ENCODE results near the gene FBXO48. TPM values are rescaled to one million over a fixed set of nuclear protein-coding genes. Genes with fewer than 3 reads are reported as not detected.
"Not testable (repeated sequence)": the region's sequence is repeated elsewhere in the genome, so short reads cannot be mapped to it uniquely, and the experiment has no call there.

The FBXO48 gene
- total RNA-seq, 6 experiments from 2014 or later = 0.82 to 1.5 (median 1.2) TPM

DNA sequence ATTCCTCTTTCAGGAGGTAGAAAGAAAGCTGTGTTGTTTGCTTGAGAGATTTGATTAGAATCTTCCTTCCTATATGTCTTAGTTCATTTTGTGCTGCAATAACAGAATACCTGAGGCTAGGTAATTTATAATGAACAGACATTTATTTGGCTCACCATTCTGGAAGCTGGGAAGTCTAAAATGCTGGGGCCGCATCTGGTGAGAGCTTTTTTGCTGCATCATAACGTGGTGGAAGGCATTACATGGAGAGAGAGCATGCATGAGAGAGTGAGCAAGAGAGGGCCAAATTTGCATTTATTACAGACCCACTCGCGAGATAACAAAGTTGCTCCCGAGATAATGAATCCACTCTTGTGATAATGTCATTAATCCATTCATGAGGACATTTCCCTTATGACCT is 34.7 kb upstream of the FBXO48 start:
- WGBS (ENCODE audit: insufficient coverage, low coverage, low lambda C conversion rate, missing lambda C conversion rate) = 60% methylated on average over 5 of the region's 5 CpGs
- intact Hi-C loops (cut with DNase I) = no loop called here
- Histone ChIP-seq H3K36me3 (no peaks in the 10 kb centered on the region), H3K4me1 (peaks cover 0 to 24% (median 8%) of the 10 kb centered on the region in 4 donors), H3K27ac (no peak overlapping the region), H3K9me3 (no peaks in the 10 kb centered on the region), H3K4me3 (no peak overlapping the region), H3K27me3 (no peaks in the 10 kb centered on the region)
- ATAC-seq (no peak), DNase-seq (no peak)
- TF ChIP-seq, protein P1, sequence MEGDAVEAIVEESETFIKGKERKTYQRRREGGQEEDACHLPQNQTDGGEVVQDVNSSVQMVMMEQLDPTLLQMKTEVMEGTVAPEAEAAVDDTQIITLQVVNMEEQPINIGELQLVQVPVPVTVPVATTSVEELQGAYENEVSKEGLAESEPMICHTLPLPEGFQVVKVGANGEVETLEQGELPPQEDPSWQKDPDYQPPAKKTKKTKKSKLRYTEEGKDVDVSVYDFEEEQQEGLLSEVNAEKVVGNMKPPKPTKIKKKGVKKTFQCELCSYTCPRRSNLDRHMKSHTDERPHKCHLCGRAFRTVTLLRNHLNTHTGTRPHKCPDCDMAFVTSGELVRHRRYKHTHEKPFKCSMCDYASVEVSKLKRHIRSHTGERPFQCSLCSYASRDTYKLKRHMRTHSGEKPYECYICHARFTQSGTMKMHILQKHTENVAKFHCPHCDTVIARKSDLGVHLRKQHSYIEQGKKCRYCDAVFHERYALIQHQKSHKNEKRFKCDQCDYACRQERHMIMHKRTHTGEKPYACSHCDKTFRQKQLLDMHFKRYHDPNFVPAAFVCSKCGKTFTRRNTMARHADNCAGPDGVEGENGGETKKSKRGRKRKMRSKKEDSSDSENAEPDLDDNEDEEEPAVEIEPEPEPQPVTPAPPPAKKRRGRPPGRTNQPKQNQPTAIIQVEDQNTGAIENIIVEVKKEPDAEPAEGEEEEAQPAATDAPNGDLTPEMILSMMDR (IDR thresholded peaks at IDR 0.05) = no peak
- no peak for TF ChIP-seq POLR2A (IDR thresholded peaks at IDR 0.05)

DNA sequence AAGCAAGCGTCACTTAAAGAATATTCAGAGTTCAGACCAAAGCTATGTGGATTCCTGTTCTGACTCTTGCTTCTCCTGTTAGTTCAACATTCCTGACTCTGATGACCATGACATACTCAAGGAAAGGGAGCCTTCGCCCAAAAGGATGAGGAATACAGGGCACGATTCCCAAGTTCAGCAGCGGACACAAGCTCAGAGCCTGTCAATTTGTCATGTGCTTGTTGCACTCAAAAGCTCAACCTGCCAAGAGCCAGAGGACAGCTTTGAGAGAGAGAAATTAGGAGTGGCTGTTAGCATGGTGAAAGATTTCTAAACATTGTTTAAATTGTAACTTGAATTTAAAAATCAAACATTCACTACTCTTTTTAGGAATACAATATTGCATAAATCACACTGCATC is 33.6 kb upstream of the FBXO48 start:
- ATAC-seq (peak; percentile 67 to 85 (median 80)), DNase-seq (peak in 1 of 3 donors; percentile 66)
- Histone ChIP-seq H3K36me3 (no peaks in the 10 kb centered on the region), H3K27me3 (no peaks in the 10 kb centered on the region), H3K4me1 (peaks cover 0 to 24% (median 8%) of the 10 kb centered on the region in 4 donors), H3K4me3 (no peak overlapping the region), H3K27ac (peak overlapping the region in 2 of 3 donors; percentile 10 to 33), H3K9me3 (no peaks in the 10 kb centered on the region)
- intact Hi-C loops (cut with DNase I) = no loop called here
- 31% methylated on average over 4 of the region's 4 CpGs for WGBS (ENCODE audit: insufficient coverage, low coverage, low lambda C conversion rate, missing lambda C conversion rate)
- TF ChIP-seq, protein P1 (IDR thresholded peaks at IDR 0.05) = no peak
- no peak for TF ChIP-seq POLR2A (IDR thresholded peaks at IDR 0.05)

DNA sequence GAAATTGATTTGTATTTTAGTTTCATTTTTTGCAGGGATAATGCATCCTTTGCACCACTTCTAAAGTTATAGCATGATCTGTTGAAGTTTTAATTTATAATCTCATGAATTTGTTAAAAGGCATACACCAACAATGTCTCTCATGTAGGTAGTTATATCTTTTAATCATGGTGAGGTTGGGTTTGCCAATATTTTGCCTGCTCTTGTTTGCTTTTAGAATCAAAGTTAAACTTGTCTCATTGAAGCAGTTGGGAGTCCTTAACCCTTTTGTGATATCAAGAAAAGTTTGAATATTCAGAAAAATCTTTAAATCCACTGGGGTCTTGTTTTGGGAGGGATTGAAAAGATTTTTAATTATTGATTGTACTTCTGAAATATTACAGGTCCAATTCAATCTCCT is 32.0 kb upstream of the FBXO48 start:
- Histone ChIP-seq H3K27me3 (no peaks in the 10 kb centered on the region), H3K9me3 (no peaks in the 10 kb centered on the region), H3K4me3 (no peak overlapping the region), H3K36me3 (no peaks in the 10 kb centered on the region), H3K27ac (no peak overlapping the region), H3K4me1 (peaks cover 0 to 24% (median 8%) of the 10 kb centered on the region in 4 donors)
- TF ChIP-seq POLR2A (IDR thresholded peaks at IDR 0.05) = no peak
- TF ChIP-seq, protein P1 (IDR thresholded peaks at IDR 0.05) = no peak
- DNase-seq (no peak), ATAC-seq (peak; percentile 33 to 66 (median 50))
- intact Hi-C loops (cut with DNase I) = no loop called here

DNA sequence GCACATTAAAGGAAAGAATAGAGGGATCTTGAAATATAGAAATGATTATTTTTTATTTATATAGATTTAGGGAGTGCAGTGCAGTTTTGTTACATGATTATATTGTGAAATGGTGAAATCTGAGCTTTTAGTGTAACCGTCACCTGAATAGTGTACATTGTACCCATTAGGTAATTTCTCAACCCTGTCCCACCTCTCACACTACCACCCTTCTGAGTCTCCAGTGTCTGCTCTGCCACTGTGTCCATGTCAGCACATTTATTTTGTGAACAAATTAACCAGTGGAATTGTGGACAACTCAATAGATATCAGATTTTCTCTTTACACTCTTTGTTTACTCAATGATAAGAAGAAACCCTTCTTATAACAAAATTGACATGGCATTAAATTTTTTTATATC is 24.5 kb upstream of the FBXO48 start:
- peak overlapping the region in 2 of 3 donors; percentile 60 to 64 for H3K27ac ChIP-seq
- DNase-seq (peak in 1 of 3 donors; percentile 62), ATAC-seq (peak; percentile 84 to 96 (median 92))
- 50% methylated on average over 1 of the region's 1 CpG for WGBS (ENCODE audit: insufficient coverage, low coverage, low lambda C conversion rate, missing lambda C conversion rate)
- H3K4me3 ChIP-seq = peak overlapping the region in 1 of 3 donors; percentile 0
- H3K9me3 ChIP-seq = no peaks in the 10 kb centered on the region
- H3K4me1 ChIP-seq = peaks cover 0 to 28% (median 6%) of the 10 kb centered on the region in 4 donors
- H3K36me3 ChIP-seq = no peaks in the 10 kb centered on the region
- peak; percentile 49 for TF ChIP-seq POLR2A (IDR thresholded peaks at IDR 0.05)
- TF ChIP-seq, protein P1 (IDR thresholded peaks at IDR 0.05) = no peak
- H3K27me3 ChIP-seq = no peaks in the 10 kb centered on the region
- intact Hi-C loops (cut with DNase I) = no loop called here

DNA sequence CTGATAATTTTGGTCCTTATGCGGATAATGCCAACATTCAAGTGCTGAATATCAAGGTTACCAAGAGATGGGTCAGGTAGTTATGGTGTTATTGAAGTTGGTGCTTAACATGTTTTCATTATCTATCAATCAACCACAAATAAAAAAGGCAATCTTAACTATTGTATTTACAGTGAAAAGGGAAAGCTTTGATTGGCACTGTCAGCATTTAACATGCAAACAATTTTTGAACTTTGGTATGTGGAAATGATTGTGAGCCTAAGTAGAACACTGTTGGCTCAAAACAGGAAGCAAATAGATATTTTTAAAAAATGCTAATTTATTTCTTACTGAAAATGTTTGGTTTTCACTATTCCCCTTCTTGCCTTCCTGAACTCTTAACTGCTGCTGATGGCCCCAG is 22.2 kb upstream of the FBXO48 start:
- no peaks in the 10 kb centered on the region for H3K36me3 ChIP-seq
- DNase-seq = no peak
- TF ChIP-seq, protein P1 (IDR thresholded peaks at IDR 0.05) = no peak
- no peak for TF ChIP-seq POLR2A (IDR thresholded peaks at IDR 0.05)
- no peak overlapping the region for H3K4me3 ChIP-seq
- intact Hi-C loops (cut with DNase I) = loop anchor here in 1 of 2 donors (10.0 kb wide), 2 partner anchors 156 to 426 kb away; partner anchors contain the start of gene PROKR1
- H3K4me1 ChIP-seq = peaks cover 0 to 28% (median 6%) of the 10 kb centered on the region in 4 donors
- peak in 1 of 4 donors; percentile 13 for ATAC-seq
- WGBS (ENCODE audit: insufficient coverage, low coverage, low lambda C conversion rate, missing lambda C conversion rate) = 85% methylated on average over 1 of the region's 1 CpG
- no peaks in the 10 kb centered on the region for H3K9me3 ChIP-seq
- no peaks in the 10 kb centered on the region for H3K27me3 ChIP-seq
- peak overlapping the region in 1 of 3 donors; percentile 46 for H3K27ac ChIP-seq

DNA sequence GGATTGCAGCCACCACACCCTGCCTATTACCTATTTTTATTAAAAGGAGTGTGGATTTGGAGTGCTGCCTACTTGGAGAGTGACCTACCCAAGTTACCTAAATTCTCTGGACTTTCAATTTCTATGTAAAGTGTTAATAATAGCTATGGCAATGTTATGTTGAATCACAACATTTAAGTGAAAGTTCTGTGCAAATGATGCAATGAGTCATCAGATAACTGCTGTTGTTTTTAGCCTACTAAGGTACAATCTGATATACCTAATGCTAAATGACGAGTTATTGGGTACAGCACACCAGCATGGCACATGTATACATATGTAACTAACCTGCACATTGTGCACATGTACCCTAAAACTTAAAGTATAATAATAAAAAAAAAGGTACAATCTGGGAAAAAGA is 21.5 kb upstream of the FBXO48 start:
- H3K27me3 ChIP-seq, DNase-seq, H3K4me3 ChIP-seq, H3K36me3 ChIP-seq, H3K9me3 ChIP-seq: not testable (repeated sequence)
- H3K27ac ChIP-seq = peak overlapping the region in 2 of 3 donors; percentile 6 to 46
- H3K4me1 ChIP-seq = peaks cover 0 to 28% (median 6%) of the 10 kb centered on the region in 4 donors
- intact Hi-C loops (cut with DNase I) = loop anchor here in 1 of 2 donors (10.0 kb wide), 2 partner anchors 156 to 426 kb away; partner anchors contain the start of gene PROKR1
- peak; percentile 19 to 62 (median 39) for ATAC-seq
- WGBS (ENCODE audit: insufficient coverage, low coverage, low lambda C conversion rate, missing lambda C conversion rate) = 21% methylated on average over 1 of the region's 1 CpG

Measured in right lobe of liver (tissue), 6 donors.